GM23248 (cell line): ENCODE results near the gene CANT1. TPM values are rescaled to one million over a fixed set of nuclear protein-coding genes. Genes with fewer than 3 reads are reported as not detected.

Experiments used
- DNase-seq: peaks from one replicate; pipeline ENCODE4 v3.0.0-alpha.2; 2015
- H2AFZ ChIP-seq: fragments of 200-600 bp; sonication (generic); 2 replicates; pipeline ENCODE4 v1.6.1; 2016; ENCODE audit warnings: antibody characterized with exemption
- H3F3A ChIP-seq: fragments of 200-600 bp; sonication (generic); 2 replicates; pipeline ENCODE4 v1.6.1; 2016; ENCODE audit warnings: mild to moderate bottlenecking, antibody characterized with exemption, mixed run types; ENCODE audit not compliant: insufficient read depth
- H3K27ac ChIP-seq: fragments of 200-600 bp; sonication (generic); 2 replicates; pipeline ENCODE4 v1.5.1; 2016; ENCODE audit warnings: mild to moderate bottlenecking
- H3K27me3 ChIP-seq: fragments of 200-600 bp; sonication (generic); replicated peaks from 2 replicates; pipeline ENCODE4 v1.6.1; 2016; ENCODE audit warnings: mild to moderate bottlenecking; ENCODE audit not compliant: insufficient read depth
- H3K36me3 ChIP-seq: fragments of 200-600 bp; sonication (generic); 2 replicates; pipeline ENCODE4 v1.6.1; 2016; ENCODE audit warnings: low read depth, mild to moderate bottlenecking
- H3K4me1 ChIP-seq: fragments of 200-600 bp; sonication (generic); 2 replicates; pipeline ENCODE4 v1.6.1; 2016; ENCODE audit warnings: mild to moderate bottlenecking; ENCODE audit not compliant: insufficient read depth
- H3K4me2 ChIP-seq: fragments of 200-600 bp; sonication (generic); one replicate; pipeline ENCODE4 v1.6.1; 2016; ENCODE audit warnings: mild to moderate bottlenecking; ENCODE audit not compliant: unreplicated experiment
- H3K4me3 ChIP-seq: fragments of 200-600 bp; sonication (generic); 2 replicates; pipeline ENCODE4 v1.5.1; 2016; ENCODE audit warnings: mild to moderate bottlenecking
- H3K79me2 ChIP-seq: fragments of 200-600 bp; sonication (generic); 2 replicates; pipeline ENCODE4 v1.6.1; 2016; ENCODE audit warnings: mild to moderate bottlenecking; ENCODE audit not compliant: insufficient read depth
- H3K9ac ChIP-seq: fragments of 200-600 bp; sonication (generic); 2 replicates; pipeline ENCODE4 v1.6.1; 2016; ENCODE audit warnings: mild to moderate bottlenecking
- H3K9me2 ChIP-seq: fragments of 200-600 bp; sonication (generic); 2 replicates; pipeline ENCODE4 v1.6.1; 2016; ENCODE audit warnings: mixed run types, mild to moderate bottlenecking, moderate library complexity; ENCODE audit not compliant: insufficient read depth
- H3K9me3 ChIP-seq: fragments of 200-600 bp; sonication (generic); one replicate; pipeline ENCODE4 v1.6.1; 2017; ENCODE audit warnings: low read depth
- H4K20me1 ChIP-seq: fragments of 200-600 bp; sonication (generic); 2 replicates; pipeline ENCODE4 v1.6.0; 2016; ENCODE audit not compliant: insufficient read depth
- EZH2 ChIP-seq: fragments of 200-600 bp; sonication (generic); IDR thresholded peaks from 2 replicates; pipeline ENCODE4 v1.6.1; 2018; ENCODE audit warnings: antibody characterized with exemption, mild to moderate bottlenecking; ENCODE audit not compliant: insufficient read depth, poor library complexity, severe bottlenecking
- EZH2phosphoT487 ChIP-seq: fragments of 200-600 bp; sonication (generic); IDR thresholded peaks from 2 replicates; pipeline ENCODE4 v1.6.1; 2018; ENCODE audit warnings: antibody characterized with exemption, moderate library complexity, mild to moderate bottlenecking, low read depth; ENCODE audit not compliant: insufficient read depth
- WGBS, 2 experiments: methylation state at CpG; one replicate each; pipeline ENCODE4 v1.1.6; 2015 to 2017; ENCODE audit warnings: low lambda C conversion rate in 2 of 2, low coverage in 1 of 2; ENCODE audit errors: missing lambda C conversion rate in 2 of 2; 5-methylcytosine and 5-hydroxymethylcytosine counted together
- in situ Hi-C: fragments of 300-500 bp; cut with MboI; formaldehyde crosslinking; loops from 2 replicates; pipeline ENCODE4 v1.15.0; 2020
- polyA plus RNA-seq: library from polyadenylated mRNA; unstranded; fragments of >200 nt; fragmentation: Nextera tagmentation; extraction: Ambion mirVana; gene quantifications from 2 replicates; pipeline ENCODE4 v1.2.1, GENCODE V29; 2016
- total RNA-seq: library from RNA; depleted of rRNA; stranded (reverse); fragments of >200 nt; shearing (Covaris generic); gene quantifications from 2 replicates; pipeline ENCODE4 v1.2.3, GENCODE V29; 2014

CANT1 gene
- total and polyA plus RNA-seq, 2 experiments from 2014 or later: 46.2 to 52.0 TPM

GRCh38 chr17:78998311-78999055 lies 11.1 kb downstream of the CANT1 start:
- Histone ChIP-seq H3K36me3 (no peaks in the 10 kb centered on the region), H3F3A (no peaks in the 10 kb centered on the region), H3K4me1 (no peaks in the 10 kb centered on the region), H3K79me2 (peaks cover 85% of the 10 kb centered on the region), H3K9ac (no peak overlapping the region), H3K9me2 (no peaks in the 10 kb centered on the region), H4K20me1 (no peaks in the 10 kb centered on the region), H2AFZ (no peak overlapping the region), H3K27ac (no peak overlapping the region), H3K4me3 (no peak overlapping the region), H3K4me2 (no peak overlapping the region), H3K27me3 (no peaks in the 10 kb centered on the region), H3K9me3 (no peaks in the 10 kb centered on the region)
- in situ Hi-C loops: no loop called here
- peak; percentile 13 for DNase-seq
- WGBS, 2 experiments: 45 to 50% methylated on average over 27 to 28 of the region's 28 CpGs
- no peak for TF ChIP-seq EZH2phosphoT487
- no peak for TF ChIP-seq EZH2

GRCh38 chr17:78997881-78998280 lies 11.7 kb downstream of the CANT1 start:
- Histone ChIP-seq H3K4me1 (no peaks in the 10 kb centered on the region), H3K79me2 (peaks cover 81% of the 10 kb centered on the region), H3K9me3 (no peaks in the 10 kb centered on the region), H3K4me2 (no peak overlapping the region), H3K4me3 (no peak overlapping the region), H2AFZ (no peak overlapping the region), H3F3A (no peaks in the 10 kb centered on the region), H3K9ac (no peak overlapping the region), H3K27me3 (no peaks in the 10 kb centered on the region), H3K36me3 (no peaks in the 10 kb centered on the region), H3K27ac (no peak overlapping the region), H3K9me2 (no peaks in the 10 kb centered on the region), H4K20me1 (no peaks in the 10 kb centered on the region)
- in situ Hi-C loops: no loop called here
- 78% methylated on average over 6 of the region's 6 CpGs for WGBS, 2 experiments
- no peak for DNase-seq
- TF ChIP-seq EZH2phosphoT487: no peak
- no peak for TF ChIP-seq EZH2

DNA sequence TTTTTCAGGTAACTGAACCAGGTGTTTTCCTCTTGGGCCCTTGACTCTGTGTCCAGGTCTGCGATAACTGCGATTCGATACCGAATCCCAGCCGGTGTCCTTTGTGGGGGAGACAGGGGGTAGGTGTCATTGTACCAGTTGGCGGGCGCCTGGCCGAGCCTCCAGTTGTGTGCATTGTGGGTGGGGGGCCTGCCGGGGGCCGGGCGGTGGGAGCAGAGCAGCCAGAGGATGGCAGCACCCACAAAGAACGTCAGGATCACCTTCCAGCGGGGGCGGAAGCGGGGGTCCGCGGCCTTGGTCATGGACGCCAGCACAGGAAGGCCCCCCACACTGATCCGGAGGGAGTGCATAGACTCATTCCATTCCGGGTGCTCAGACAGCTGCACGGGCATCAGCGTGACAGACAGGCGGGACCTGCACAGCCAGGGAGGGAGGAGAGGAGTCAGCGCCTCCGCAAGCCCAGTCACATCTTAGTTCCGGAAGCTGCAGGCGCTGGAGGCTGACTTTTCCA lies 12.3 kb downstream of the CANT1 start:
- in situ Hi-C loops: no loop called here
- no peak for TF ChIP-seq EZH2phosphoT487
- no peak for DNase-seq
- Histone ChIP-seq H3K79me2 (peaks cover 81% of the 10 kb centered on the region), H3K27ac (no peak overlapping the region), H3K4me1 (no peaks in the 10 kb centered on the region), H3K4me3 (no peak overlapping the region), H3K36me3 (no peaks in the 10 kb centered on the region), H2AFZ (no peak overlapping the region), H3K9me2 (no peaks in the 10 kb centered on the region), H3F3A (no peaks in the 10 kb centered on the region), H4K20me1 (no peaks in the 10 kb centered on the region), H3K4me2 (no peak overlapping the region), H3K9me3 (no peaks in the 10 kb centered on the region), H3K9ac (no peak overlapping the region), H3K27me3 (no peaks in the 10 kb centered on the region)
- 93 to 96% methylated on average over 18 to 27 of the region's 27 CpGs for WGBS, 2 experiments

DNA sequence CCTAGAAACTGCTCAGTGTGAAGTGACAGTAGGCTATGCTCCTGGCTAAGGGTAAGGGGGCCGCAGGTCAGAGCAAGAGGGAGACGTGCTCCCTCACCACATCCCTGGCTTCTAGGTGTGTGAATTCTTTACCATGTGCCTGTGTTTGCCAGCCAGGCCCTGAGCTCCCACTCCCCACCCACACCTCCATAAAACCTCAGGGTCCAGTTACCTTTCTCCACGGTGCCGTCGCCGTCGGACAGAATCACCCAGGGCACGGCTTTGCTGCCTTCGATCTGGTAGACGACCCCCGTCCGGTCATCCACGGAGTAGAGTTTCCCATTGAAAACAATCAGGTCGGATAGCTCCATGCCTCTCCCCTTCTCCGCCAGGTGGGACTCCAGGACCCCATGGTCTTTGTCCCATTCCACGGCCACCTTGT lies 12.8 kb downstream of the CANT1 start:
- TF ChIP-seq EZH2phosphoT487 (no peak), EZH2 (no peak)
- Histone ChIP-seq H3K9ac (no peak overlapping the region), H3K9me2 (no peaks in the 10 kb centered on the region), H3K9me3 (no peaks in the 10 kb centered on the region), H3K4me3 (no peak overlapping the region), H3K4me1 (no peaks in the 10 kb centered on the region), H3K79me2 (peaks cover 81% of the 10 kb centered on the region), H2AFZ (no peak overlapping the region), H3K27me3 (no peaks in the 10 kb centered on the region), H3F3A (no peaks in the 10 kb centered on the region), H3K4me2 (no peak overlapping the region), H4K20me1 (no peaks in the 10 kb centered on the region), H3K36me3 (no peaks in the 10 kb centered on the region), H3K27ac (no peak overlapping the region)
- 94% methylated on average over 16 of the region's 16 CpGs for WGBS, 2 experiments
- in situ Hi-C loops: no loop called here
- no peak for DNase-seq
